SK-N-SH (cell line): Measurements from ENCODE around the gene CBLN3. TPM values are rescaled to one million over a fixed set of nuclear protein-coding genes. Genes with fewer than 3 reads are reported as not detected.

Source experiments
- CTCF ChIA-PET: fragments of 300-600, 350-600 bp; formaldehyde crosslinking; extraction: SDS; loops from one replicate; lab custom pipeline; 2021; lab: Yijun Ruan, JAX
- POLR2A ChIA-PET: fragments of 350-600 bp; sonication (Branson Sonifier 250); formaldehyde crosslinking; extraction: SDS; loops from one replicate; lab custom pipeline; 2020; ENCODE audit warnings: antibody characterized with exemption, inconsistent platforms; lab: Yijun Ruan, JAX
- DNase-seq: peaks from one replicate; pipeline ENCODE4 v3.0.0; 2012
- H2AFZ ChIP-seq: fragments of 200-600 bp; sonication (generic); 2 replicates; pipeline ENCODE4 v1.8.1; 2016; ENCODE audit warnings: antibody characterized with exemption, mild to moderate bottlenecking, low read depth
- H3F3A ChIP-seq: fragments of 200-600 bp; sonication (generic); replicated peaks from 2 replicates; pipeline ENCODE3; 2016; ENCODE audit warnings: antibody characterized with exemption, mild to moderate bottlenecking; ENCODE audit not compliant: insufficient read depth
- H3K27ac ChIP-seq, 2 experiments: fragments of 200-500 bp in 1 of 2; fragments of 200-600 bp in 1 of 2; sonication (Bioruptor generic) in 1 of 2; sonication (generic), shearing (Covaris generic) in 1 of 2; 2 replicates each; pipeline versions ENCODE4 v1.5.1 to v1.6.1; 2014 to 2016; ENCODE audit warnings: low read depth in 2 of 2, inconsistent platforms in 1 of 2, low read length in 1 of 2, mild to moderate bottlenecking in 1 of 2, mixed read lengths in 1 of 2
- H3K27me3 ChIP-seq: fragments of 200-600 bp; sonication (generic), shearing (Covaris generic); 2 replicates; pipeline ENCODE4 v1.6.1; 2016; ENCODE audit warnings: mixed run types; ENCODE audit not compliant: insufficient read depth
- H3K36me3 ChIP-seq, 2 experiments: fragments of 200-500 bp in 1 of 2; fragments of 200-600 bp in 1 of 2; sonication (Bioruptor generic) in 1 of 2; sonication (generic) in 1 of 2; replicated peaks in 1 of 2; 2 replicates each; pipeline versions ENCODE3 to v1.5.1; 2014 to 2016; ENCODE audit warnings: low read length in 1 of 2, mild to moderate bottlenecking in 1 of 2; ENCODE audit not compliant: insufficient read depth in 2 of 2, control insufficient read depth in 1 of 2
- H3K4me1 ChIP-seq, 2 experiments: fragments of 200-500 bp in 1 of 2; fragments of 200-600 bp in 1 of 2; sonication (Bioruptor generic) in 1 of 2; sonication (generic), shearing (Covaris generic) in 1 of 2; 2 replicates each; pipeline versions ENCODE4 v1.5.1 to v1.6.1; 2014 to 2016; ENCODE audit warnings: low read depth in 1 of 2, low read length in 1 of 2, mixed run types in 1 of 2; ENCODE audit not compliant: insufficient read depth in 2 of 2, control insufficient read depth in 1 of 2
- H3K4me2 ChIP-seq: fragments of 200-600 bp; sonication (generic), shearing (Covaris generic); 2 replicates; pipeline ENCODE4 v1.6.1; 2017; ENCODE audit warnings: mixed run types
- H3K4me3 ChIP-seq, 2 experiments: fragments of 200-500 bp in 1 of 2; fragments of 200-600 bp in 1 of 2; sonication (Bioruptor generic) in 1 of 2; sonication (generic), shearing (Covaris generic) in 1 of 2; 2 replicates each; pipeline versions ENCODE4 v1.5.1 to v1.8.1; 2014 to 2016; ENCODE audit warnings: low read depth in 2 of 2, inconsistent platforms in 1 of 2, low read length in 1 of 2, mild to moderate bottlenecking in 1 of 2, mixed read lengths in 1 of 2, moderate library complexity in 1 of 2
- H3K79me2 ChIP-seq: fragments of 200-600 bp; sonication (generic); 2 replicates; pipeline ENCODE4 v1.8.1; 2017; ENCODE audit warnings: mild to moderate bottlenecking; ENCODE audit not compliant: insufficient read depth
- H3K9ac ChIP-seq: fragments of 200-600 bp; sonication (generic); 2 replicates; pipeline ENCODE4 v1.6.1; 2017; ENCODE audit warnings: mixed run types
- H3K9me2 ChIP-seq: fragments of 200-600 bp; sonication (generic); 2 replicates; pipeline ENCODE4 v1.6.1; 2017; ENCODE audit warnings: mixed run types
- H3K9me3 ChIP-seq: fragments of 200-600 bp; sonication (generic); 2 replicates; pipeline ENCODE4 v1.6.1; 2017; ENCODE audit warnings: mixed run types, mild to moderate bottlenecking, moderate library complexity
- H4K20me1 ChIP-seq: fragments of 200-600 bp; sonication (generic); 2 replicates; pipeline ENCODE4 v1.6.1; 2017; ENCODE audit warnings: mild to moderate bottlenecking, mixed run types; ENCODE audit not compliant: insufficient read depth
- ELF1 ChIP-seq: IDR thresholded peaks from 2 replicates; pipeline ENCODE4 v1.4.0; 2012
- EZH2phosphoT487 ChIP-seq: fragments of 200-600 bp; sonication (generic); IDR thresholded peaks from 2 replicates; pipeline ENCODE4 v1.6.1; 2017; ENCODE audit warnings: low read depth, mixed run types, mild to moderate bottlenecking, antibody characterized with exemption, moderate library complexity, borderline replicate concordance
- FOSL2 ChIP-seq: IDR thresholded peaks from 2 replicates; pipeline ENCODE4 v1.4.0; 2012; ENCODE audit warnings: low read depth, mild to moderate bottlenecking, moderate library complexity, borderline replicate concordance
- GABPA ChIP-seq: IDR thresholded peaks from 2 replicates; pipeline ENCODE4 v1.4.0; 2012; ENCODE audit warnings: low read depth, mild to moderate bottlenecking
- GATA2 ChIP-seq: sonication (generic); formaldehyde crosslinking; IDR thresholded peaks from 2 replicates; pipeline ENCODE4 v1.5.0; 2020; ENCODE audit warnings: mild to moderate bottlenecking, missing genetic modification reagents
- MXI1 ChIP-seq: IDR thresholded peaks from 2 replicates; pipeline ENCODE4 v1.6.1; 2012; ENCODE audit warnings: mild to moderate bottlenecking, low read depth, low read length, improper control_type of control experiment
- NRF1 ChIP-seq: IDR thresholded peaks from 2 replicates; pipeline ENCODE4 v1.6.1; 2012; ENCODE audit warnings: low read depth, mild to moderate bottlenecking, low read length
- RFX5 ChIP-seq: IDR thresholded peaks from 2 replicates; pipeline ENCODE4 v1.6.1; 2012; ENCODE audit warnings: mild to moderate bottlenecking, improper control_type of control experiment, low read length
- RXRA ChIP-seq: IDR thresholded peaks from 2 replicates; pipeline ENCODE4 v1.4.0; 2012; ENCODE audit warnings: low read depth, mild to moderate bottlenecking, borderline replicate concordance
- SIN3A ChIP-seq: IDR thresholded peaks from 2 replicates; pipeline ENCODE4 v1.6.1; 2012; ENCODE audit warnings: low read depth, mild to moderate bottlenecking, low read length, moderate library complexity, borderline replicate concordance
- TCF12 ChIP-seq: IDR thresholded peaks from 2 replicates; pipeline ENCODE4 v1.4.0; 2012
- WGBS: methylation state at CpG from one replicate; pipeline ENCODE4 v1.1.6; 2017; ENCODE audit warnings: low lambda C conversion rate; 5-methylcytosine and 5-hydroxymethylcytosine counted together
- polyA plus RNA-seq, 3 experiments: library from polyadenylated mRNA; depleted of rRNA; stranded (reverse); fragments of >200 nt; gene quantifications; 2 replicates each; pipeline ENCODE4 v1.2.3, GENCODE V29; 2012
- TF ChIP-seq, protein P1 (sequence below): IDR thresholded peaks from 2 replicates; pipeline ENCODE4 v1.6.1; 2012; ENCODE audit warnings: mild to moderate bottlenecking, low read depth, low read length, moderate library complexity
- TF ChIP-seq, protein P2 (sequence below): IDR thresholded peaks from 2 replicates; pipeline ENCODE4 v1.4.0; 2012; ENCODE audit warnings: low read depth, borderline replicate concordance
- TF ChIP-seq, protein P3 (sequence below): fragments of 200-600 bp; sonication (generic); IDR thresholded peaks from 2 replicates; pipeline ENCODE4 v1.6.1; 2017; ENCODE audit warnings: antibody characterized with exemption, mild to moderate bottlenecking, moderate library complexity
- TF ChIP-seq, protein P4 (sequence below): fragments of 150-350 bp; IDR thresholded peaks from 2 replicates; pipeline ENCODE4 v1.6.1; 2017; ENCODE audit warnings: antibody characterized with exemption, low read length, low read depth, borderline replicate concordance
- TF ChIP-seq, protein P5 (sequence below): IDR thresholded peaks from 2 replicates; pipeline ENCODE4 v1.4.0; 2012; ENCODE audit warnings: low read depth
- TF ChIP-seq, protein P6 (sequence below): fragments of 150-350 bp; IDR thresholded peaks from 2 replicates; pipeline ENCODE4 v1.6.1; 2016; ENCODE audit warnings: mild to moderate bottlenecking, low read depth, low read length

Gene CBLN3
- polyA plus RNA-seq, 1 of the 3 experiments (the other 2 are of a cell fraction), result 1.8 TPM

DNA sequence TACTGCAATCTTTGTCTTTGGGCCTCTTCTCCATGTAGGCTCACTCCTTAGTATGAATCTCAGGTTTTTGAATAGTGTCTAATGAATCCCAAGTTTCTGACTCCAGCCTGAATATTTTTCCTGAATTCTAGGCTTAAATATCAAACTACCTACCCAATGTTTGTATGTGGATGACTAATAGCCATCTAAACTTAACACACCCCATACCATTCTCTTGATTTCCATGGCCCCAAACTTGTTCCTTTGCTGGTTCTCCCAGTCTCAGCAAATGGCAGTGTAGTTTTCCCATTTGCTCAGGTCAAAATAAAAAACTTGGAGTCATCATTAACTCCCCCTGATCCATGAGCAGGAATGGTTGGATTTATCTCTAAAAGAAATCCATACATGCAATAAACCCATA lies 31.9 kb upstream of the CBLN3 start:
- no peak overlapping the region for H3K27ac ChIP-seq
- ChIA-PET POLR2A (no interaction called here), CTCF (no interaction called here)
- no peaks in the 10 kb centered on the region for H4K20me1 ChIP-seq
- H3F3A ChIP-seq, result no peaks in the 10 kb centered on the region
- H3K27me3 ChIP-seq, result no peaks in the 10 kb centered on the region
- H3K36me3 ChIP-seq, result no peaks in the 10 kb centered on the region
- no peaks in the 10 kb centered on the region for H3K9me3 ChIP-seq
- no peak overlapping the region for H3K4me2 ChIP-seq
- DNase-seq, result no peak
- H3K79me2 ChIP-seq, result no peaks in the 10 kb centered on the region
- H3K9ac ChIP-seq, result no peak overlapping the region
- no peak for TF ChIP-seq GABPA
- TF ChIP-seq, protein P1, sequence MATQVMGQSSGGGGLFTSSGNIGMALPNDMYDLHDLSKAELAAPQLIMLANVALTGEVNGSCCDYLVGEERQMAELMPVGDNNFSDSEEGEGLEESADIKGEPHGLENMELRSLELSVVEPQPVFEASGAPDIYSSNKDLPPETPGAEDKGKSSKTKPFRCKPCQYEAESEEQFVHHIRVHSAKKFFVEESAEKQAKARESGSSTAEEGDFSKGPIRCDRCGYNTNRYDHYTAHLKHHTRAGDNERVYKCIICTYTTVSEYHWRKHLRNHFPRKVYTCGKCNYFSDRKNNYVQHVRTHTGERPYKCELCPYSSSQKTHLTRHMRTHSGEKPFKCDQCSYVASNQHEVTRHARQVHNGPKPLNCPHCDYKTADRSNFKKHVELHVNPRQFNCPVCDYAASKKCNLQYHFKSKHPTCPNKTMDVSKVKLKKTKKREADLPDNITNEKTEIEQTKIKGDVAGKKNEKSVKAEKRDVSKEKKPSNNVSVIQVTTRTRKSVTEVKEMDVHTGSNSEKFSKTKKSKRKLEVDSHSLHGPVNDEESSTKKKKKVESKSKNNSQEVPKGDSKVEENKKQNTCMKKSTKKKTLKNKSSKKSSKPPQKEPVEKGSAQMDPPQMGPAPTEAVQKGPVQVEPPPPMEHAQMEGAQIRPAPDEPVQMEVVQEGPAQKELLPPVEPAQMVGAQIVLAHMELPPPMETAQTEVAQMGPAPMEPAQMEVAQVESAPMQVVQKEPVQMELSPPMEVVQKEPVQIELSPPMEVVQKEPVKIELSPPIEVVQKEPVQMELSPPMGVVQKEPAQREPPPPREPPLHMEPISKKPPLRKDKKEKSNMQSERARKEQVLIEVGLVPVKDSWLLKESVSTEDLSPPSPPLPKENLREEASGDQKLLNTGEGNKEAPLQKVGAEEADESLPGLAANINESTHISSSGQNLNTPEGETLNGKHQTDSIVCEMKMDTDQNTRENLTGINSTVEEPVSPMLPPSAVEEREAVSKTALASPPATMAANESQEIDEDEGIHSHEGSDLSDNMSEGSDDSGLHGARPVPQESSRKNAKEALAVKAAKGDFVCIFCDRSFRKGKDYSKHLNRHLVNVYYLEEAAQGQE, result no peak
- TF ChIP-seq, protein P2, sequence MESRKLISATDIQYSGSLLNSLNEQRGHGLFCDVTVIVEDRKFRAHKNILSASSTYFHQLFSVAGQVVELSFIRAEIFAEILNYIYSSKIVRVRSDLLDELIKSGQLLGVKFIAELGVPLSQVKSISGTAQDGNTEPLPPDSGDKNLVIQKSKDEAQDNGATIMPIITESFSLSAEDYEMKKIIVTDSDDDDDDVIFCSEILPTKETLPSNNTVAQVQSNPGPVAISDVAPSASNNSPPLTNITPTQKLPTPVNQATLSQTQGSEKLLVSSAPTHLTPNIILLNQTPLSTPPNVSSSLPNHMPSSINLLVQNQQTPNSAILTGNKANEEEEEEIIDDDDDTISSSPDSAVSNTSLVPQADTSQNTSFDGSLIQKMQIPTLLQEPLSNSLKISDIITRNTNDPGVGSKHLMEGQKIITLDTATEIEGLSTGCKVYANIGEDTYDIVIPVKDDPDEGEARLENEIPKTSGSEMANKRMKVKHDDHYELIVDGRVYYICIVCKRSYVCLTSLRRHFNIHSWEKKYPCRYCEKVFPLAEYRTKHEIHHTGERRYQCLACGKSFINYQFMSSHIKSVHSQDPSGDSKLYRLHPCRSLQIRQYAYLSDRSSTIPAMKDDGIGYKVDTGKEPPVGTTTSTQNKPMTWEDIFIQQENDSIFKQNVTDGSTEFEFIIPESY, result no peak
- TF ChIP-seq, protein P3, sequence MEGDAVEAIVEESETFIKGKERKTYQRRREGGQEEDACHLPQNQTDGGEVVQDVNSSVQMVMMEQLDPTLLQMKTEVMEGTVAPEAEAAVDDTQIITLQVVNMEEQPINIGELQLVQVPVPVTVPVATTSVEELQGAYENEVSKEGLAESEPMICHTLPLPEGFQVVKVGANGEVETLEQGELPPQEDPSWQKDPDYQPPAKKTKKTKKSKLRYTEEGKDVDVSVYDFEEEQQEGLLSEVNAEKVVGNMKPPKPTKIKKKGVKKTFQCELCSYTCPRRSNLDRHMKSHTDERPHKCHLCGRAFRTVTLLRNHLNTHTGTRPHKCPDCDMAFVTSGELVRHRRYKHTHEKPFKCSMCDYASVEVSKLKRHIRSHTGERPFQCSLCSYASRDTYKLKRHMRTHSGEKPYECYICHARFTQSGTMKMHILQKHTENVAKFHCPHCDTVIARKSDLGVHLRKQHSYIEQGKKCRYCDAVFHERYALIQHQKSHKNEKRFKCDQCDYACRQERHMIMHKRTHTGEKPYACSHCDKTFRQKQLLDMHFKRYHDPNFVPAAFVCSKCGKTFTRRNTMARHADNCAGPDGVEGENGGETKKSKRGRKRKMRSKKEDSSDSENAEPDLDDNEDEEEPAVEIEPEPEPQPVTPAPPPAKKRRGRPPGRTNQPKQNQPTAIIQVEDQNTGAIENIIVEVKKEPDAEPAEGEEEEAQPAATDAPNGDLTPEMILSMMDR, result no peak
- no peak for TF ChIP-seq GATA2 (CRISPR knock-in tag)
- H3K9me2 ChIP-seq, result no peaks in the 10 kb centered on the region
- no peak overlapping the region for H2AFZ ChIP-seq
- H3K4me3 ChIP-seq, result no peak overlapping the region
- H3K4me1 ChIP-seq, result no peaks in the 10 kb centered on the region

DNA sequence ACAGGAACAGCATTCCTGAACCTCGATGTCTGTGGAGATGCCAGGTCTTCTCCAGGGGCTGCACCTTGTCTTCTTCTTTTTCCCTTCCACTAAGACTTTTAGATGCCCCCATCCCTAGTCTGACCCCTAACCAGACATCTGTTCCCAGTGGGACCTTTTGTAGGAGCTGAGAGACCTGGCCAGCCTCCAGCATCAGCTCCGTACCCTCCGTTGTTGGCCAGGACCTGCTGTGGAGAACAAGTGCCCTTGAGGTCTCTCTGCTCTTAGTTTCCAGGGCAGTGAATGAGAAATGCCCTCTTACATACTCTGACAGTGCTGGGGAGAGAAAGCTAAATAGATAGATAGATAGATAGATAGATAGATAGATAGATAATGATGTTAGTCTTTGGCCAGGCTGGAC lies 29.9 kb upstream of the CBLN3 start:
- H3K79me2 ChIP-seq, result no peaks in the 10 kb centered on the region
- no peak overlapping the region for H2AFZ ChIP-seq
- ChIA-PET POLR2A (no interaction called here), CTCF (no interaction called here)
- H3K27ac ChIP-seq, result no peak overlapping the region
- WGBS, result 92% methylated on average over 3 of the region's 3 CpGs
- H3K36me3 ChIP-seq, result peaks cover 0 to 5% of the 10 kb centered on the region in 2 experiments
- no peaks in the 10 kb centered on the region for H4K20me1 ChIP-seq
- H3K9ac ChIP-seq, result no peak overlapping the region
- H3K4me2 ChIP-seq, result no peak overlapping the region
- H3K27me3 ChIP-seq, result no peaks in the 10 kb centered on the region
- H3K9me3 ChIP-seq, result no peaks in the 10 kb centered on the region
- H3K9me2 ChIP-seq, result no peaks in the 10 kb centered on the region
- no peaks in the 10 kb centered on the region for H3F3A ChIP-seq
- DNase-seq, result no peak
- H3K4me3 ChIP-seq, result no peak overlapping the region
- no peaks in the 10 kb centered on the region for H3K4me1 ChIP-seq
- TF ChIP-seq, protein P4, sequence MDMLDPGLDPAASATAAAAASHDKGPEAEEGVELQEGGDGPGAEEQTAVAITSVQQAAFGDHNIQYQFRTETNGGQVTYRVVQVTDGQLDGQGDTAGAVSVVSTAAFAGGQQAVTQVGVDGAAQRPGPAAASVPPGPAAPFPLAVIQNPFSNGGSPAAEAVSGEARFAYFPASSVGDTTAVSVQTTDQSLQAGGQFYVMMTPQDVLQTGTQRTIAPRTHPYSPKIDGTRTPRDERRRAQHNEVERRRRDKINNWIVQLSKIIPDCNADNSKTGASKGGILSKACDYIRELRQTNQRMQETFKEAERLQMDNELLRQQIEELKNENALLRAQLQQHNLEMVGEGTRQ, result no peak
- TF ChIP-seq EZH2phosphoT487 (no peak), FOSL2 (no peak), GABPA (no peak), TCF12 (no peak), RFX5 (no peak), SIN3A (no peak), RXRA (no peak), MXI1 (no peak), ELF1 (no peak), NRF1 (no peak), GATA2 (CRISPR knock-in tag) (no peak)
- TF ChIP-seq, protein P5, sequence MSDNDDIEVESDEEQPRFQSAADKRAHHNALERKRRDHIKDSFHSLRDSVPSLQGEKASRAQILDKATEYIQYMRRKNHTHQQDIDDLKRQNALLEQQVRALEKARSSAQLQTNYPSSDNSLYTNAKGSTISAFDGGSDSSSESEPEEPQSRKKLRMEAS, result no peak
- TF ChIP-seq, protein P6, sequence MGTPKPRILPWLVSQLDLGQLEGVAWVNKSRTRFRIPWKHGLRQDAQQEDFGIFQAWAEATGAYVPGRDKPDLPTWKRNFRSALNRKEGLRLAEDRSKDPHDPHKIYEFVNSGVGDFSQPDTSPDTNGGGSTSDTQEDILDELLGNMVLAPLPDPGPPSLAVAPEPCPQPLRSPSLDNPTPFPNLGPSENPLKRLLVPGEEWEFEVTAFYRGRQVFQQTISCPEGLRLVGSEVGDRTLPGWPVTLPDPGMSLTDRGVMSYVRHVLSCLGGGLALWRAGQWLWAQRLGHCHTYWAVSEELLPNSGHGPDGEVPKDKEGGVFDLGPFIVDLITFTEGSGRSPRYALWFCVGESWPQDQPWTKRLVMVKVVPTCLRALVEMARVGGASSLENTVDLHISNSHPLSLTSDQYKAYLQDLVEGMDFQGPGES, result no peak
